Panc1 (cell line): Measurements from ENCODE around the gene TFCP2L1. TPM values are rescaled to one million over a fixed set of nuclear protein-coding genes. Genes with fewer than 3 reads are reported as not detected.

Source experiments
- ATAC-seq: fragments of 200-7000 bp; cut with Tn5 transposase; 2 replicates; pipeline ENCODE4 v1.9.1; 2020; ENCODE audit warnings: mild to moderate bottlenecking, moderate library complexity
- BruUV-seq: library from RNA; stranded (reverse); fragments of 400-500 nt; replicated peaks from 2 replicates; lab custom pipeline; 2021; lab: Mats Ljungman, UMichigan
- CTCF ChIA-PET: fragments of 300-600 bp; sonication (Branson Sonifier 250); formaldehyde crosslinking; loops from one replicate; lab custom pipeline; 2022; ENCODE audit warnings: antibody characterized with exemption; lab: Charles Lee
- POLR2A ChIA-PET: fragments of 300-600 bp; sonication (Branson Sonifier 250); formaldehyde crosslinking; loops from one replicate; lab custom pipeline; 2022; ENCODE audit warnings: antibody characterized with exemption; lab: Charles Lee
- DNase-seq: peaks from one replicate; pipeline ENCODE4 v3.0.0-alpha.2; 2010; ENCODE audit warnings: low read depth, low spot score
- H3K27ac ChIP-seq: 2 replicates; pipeline ENCODE4 v1.5.1; 2011; ENCODE audit warnings: mild to moderate bottlenecking, low read length, inconsistent platforms
- H3K27me3 ChIP-seq: fragments of 200-500 bp; sonication (Bioruptor generic); 2 replicates; pipeline ENCODE4 v1.6.0; 2014; ENCODE audit warnings: low read length, inconsistent platforms; ENCODE audit not compliant: control insufficient read depth, insufficient read depth
- H3K36me3 ChIP-seq: fragments of 200-500 bp; sonication (Bioruptor generic); 2 replicates; pipeline ENCODE4 v1.5.1; 2014; ENCODE audit warnings: inconsistent platforms, mild to moderate bottlenecking, low read length, moderate library complexity; ENCODE audit not compliant: control insufficient read depth, insufficient read depth
- H3K4me1 ChIP-seq: 2 replicates; pipeline ENCODE4 v1.5.1; 2011; ENCODE audit warnings: inconsistent platforms, mild to moderate bottlenecking, low read length, moderate library complexity; ENCODE audit not compliant: control insufficient read depth, insufficient read depth
- H3K4me3 ChIP-seq, 2 experiments: 2 replicates each; pipeline ENCODE4 v1.5.1; 2011 to 2012; ENCODE audit warnings: low read depth in 2 of 2, low read length in 2 of 2, mild to moderate bottlenecking in 2 of 2, inconsistent platforms in 1 of 2, moderate library complexity in 1 of 2
- H3K9me3 ChIP-seq: fragments of 200-500 bp; sonication (Bioruptor generic); 2 replicates; pipeline ENCODE4 v1.5.1; 2014; ENCODE audit warnings: low read depth, mild to moderate bottlenecking, inconsistent platforms, low read length, moderate library complexity; ENCODE audit not compliant: control insufficient read depth, insufficient read depth
- CTCF ChIP-seq: fragments of 450-650 bp; IDR thresholded peaks from 2 replicates; pipeline ENCODE4 v1.5.1; 2017; ENCODE audit warnings: mild to moderate bottlenecking
- POLR2AphosphoS5 ChIP-seq: IDR thresholded peaks from 2 replicates; pipeline ENCODE4 v1.6.1; 2012; ENCODE audit warnings: mild to moderate bottlenecking, low read depth, low read length, moderate library complexity
- REST ChIP-seq, 2 experiments: IDR thresholded peaks; 2 replicates each; pipeline ENCODE4 v1.6.1; 2011 to 2012; ENCODE audit warnings: low read depth in 2 of 2, control low read depth in 1 of 2, low read length in 1 of 2, mild to moderate bottlenecking in 1 of 2, moderate library complexity in 1 of 2; ENCODE audit not compliant: insufficient read depth in 1 of 2
- SIN3A ChIP-seq: IDR thresholded peaks from 2 replicates; pipeline ENCODE4 v1.6.1; 2012; ENCODE audit warnings: low read depth, mild to moderate bottlenecking, low read length, moderate library complexity, borderline replicate concordance; ENCODE audit not compliant: insufficient read depth
- TCF7L2 ChIP-seq: IDR thresholded peaks from 2 replicates; pipeline ENCODE4 v1.6.1; 2011; ENCODE audit warnings: mild to moderate bottlenecking, low read depth, low read length, inconsistent platforms
- in situ Hi-C: cut with HindIII; loops from 2 replicates; pipeline ENCODE4 v1.10.0; 2016; ENCODE audit warnings: low sequenced_read_pairs, low pct_unique_long_range_greater_than_20kb
- intact Hi-C: fragments of 100-400 bp; cut with micrococcal nuclease; formaldehyde crosslinking; loops from one replicate; pipeline ENCODE4 v1.10.0; 2022; ENCODE audit not compliant: unreplicated experiment
- total RNA-seq: library from RNA; stranded (reverse); gene quantifications from one replicate; pipeline ENCODE4 v1.2.1, GENCODE V29; 2021; ENCODE audit not compliant: unreplicated experiment

Gene TFCP2L1
- total RNA-seq, 1 experiment from 2014 or later = 4.9 TPM

GRCh38 chr2:121199281-121200010 lies 85.6 kb downstream of the TFCP2L1 start:
- CTCF ChIA-PET = no interaction called here
- no peaks in the 10 kb centered on the region for H3K9me3 ChIP-seq
- H3K4me3 ChIP-seq = no peak overlapping the region
- BruUV-seq = no TSS peak
- ATAC-seq (no peak), DNase-seq (no peak)
- TF ChIP-seq CTCF (no peak), TCF7L2 (no peak), REST (IDR thresholded peaks at IDR 0.05; ENCODE audit: insufficient read depth in 1 of 2, low read depth in 2 of 2, low read length in 1 of 2) (no peak), POLR2AphosphoS5 (no peak), SIN3A (no peak)
- POLR2A ChIA-PET = no interaction called here
- H3K27ac ChIP-seq = no peak overlapping the region
- intact Hi-C loops (no loop called here), in situ Hi-C loops (no loop called here)
- no peaks in the 10 kb centered on the region for H3K36me3 ChIP-seq
- no peaks in the 10 kb centered on the region; the same call in 1 of the 2 replicates for H3K4me1 ChIP-seq
- no peaks in the 10 kb centered on the region for H3K27me3 ChIP-seq

GRCh38 chr2:121197369-121198091 lies 87.5 kb downstream of the TFCP2L1 start:
- no peak for DNase-seq
- Histone ChIP-seq H3K27me3 (no peaks in the 10 kb centered on the region), H3K36me3 (no peaks in the 10 kb centered on the region), H3K27ac (no peak overlapping the region), H3K4me3 (no peak overlapping the region), H3K9me3 (no peaks in the 10 kb centered on the region), H3K4me1 (no peaks in the 10 kb centered on the region; the same call in 1 of the 2 replicates)
- ChIA-PET CTCF (no interaction called here), POLR2A (interaction anchor here (0.7 kb wide), 1 partner anchor 163 kb away, joined by 6 read pairs; no protein-coding TSS in a partner anchor)
- in situ Hi-C loops = no loop called here
- peak; percentile 47; the same call in 1 of the 2 replicates for ATAC-seq
- TF ChIP-seq SIN3A = no peak
- no peak for TF ChIP-seq POLR2AphosphoS5
- no peak for TF ChIP-seq REST (IDR thresholded peaks at IDR 0.05; ENCODE audit: insufficient read depth in 1 of 2, low read depth in 2 of 2, low read length in 1 of 2)
- no peak for TF ChIP-seq TCF7L2
- TF ChIP-seq CTCF = no peak
- no TSS peak for BruUV-seq
- intact Hi-C loops = no loop called here
